MM.1S (cell line): ENCODE results near the gene RNASE8.
"Not testable (repeated sequence)": the region's sequence is repeated elsewhere in the genome, so short reads cannot be mapped to it uniquely, and the experiment has no call there.

Experiments used
- DNase-seq: peaks from one replicate; pipeline ENCODE4 v3.0.0-alpha.2; 2015
- H2AFZ ChIP-seq: fragments of 300-600 bp; sonication (generic); 2 replicates; pipeline ENCODE4 v1.6.0; 2016; ENCODE audit warnings: antibody characterized with exemption, low read length
- H3F3A ChIP-seq: fragments of 300-600 bp; sonication (generic); 2 replicates; pipeline ENCODE4 v1.6.1; 2016; ENCODE audit warnings: mild to moderate bottlenecking, antibody characterized with exemption, low read length, moderate library complexity, mixed read lengths; ENCODE audit not compliant: insufficient read depth
- H3K27ac ChIP-seq: fragments of 300-600 bp; sonication (generic); 2 replicates; pipeline ENCODE4 v1.5.1; 2016; ENCODE audit warnings: mild to moderate bottlenecking, low read length
- H3K27me3 ChIP-seq: fragments of 300-600 bp; sonication (generic); replicated peaks from 2 replicates; pipeline ENCODE4 v1.6.0; 2016; ENCODE audit warnings: low read length; ENCODE audit not compliant: insufficient read depth
- H3K36me3 ChIP-seq: fragments of 300-600 bp; sonication (generic); replicated peaks from 2 replicates; pipeline ENCODE4 v1.6.1; 2016; ENCODE audit warnings: mild to moderate bottlenecking, low read length, mixed read lengths; ENCODE audit not compliant: insufficient read depth
- H3K4me1 ChIP-seq: fragments of 300-600 bp; sonication (generic); 2 replicates; pipeline ENCODE4 v1.6.1; 2016; ENCODE audit warnings: low read length, mixed read lengths
- H3K4me2 ChIP-seq: fragments of 300-600 bp; sonication (generic); 2 replicates; pipeline ENCODE4 v1.6.0; 2016; ENCODE audit warnings: low read depth, low read length
- H3K4me3 ChIP-seq: fragments of 300-600 bp; sonication (generic); 2 replicates; pipeline ENCODE4 v1.5.1; 2016; ENCODE audit warnings: low read length, mixed read lengths
- H3K79me2 ChIP-seq: fragments of 300-600 bp; sonication (generic); 2 replicates; pipeline ENCODE4 v1.6.1; 2016; ENCODE audit warnings: mixed run types, low read length, mixed read lengths
- H3K9ac ChIP-seq: fragments of 300-600 bp; sonication (generic); 2 replicates; pipeline ENCODE4 v1.6.1; 2016; ENCODE audit warnings: low read length, mixed read lengths
- H3K9me2 ChIP-seq: fragments of 300-600 bp; sonication (generic); replicated peaks from 2 replicates; pipeline ENCODE4 v1.6.1; 2016; ENCODE audit warnings: mild to moderate bottlenecking, low read length, mixed read lengths; ENCODE audit not compliant: insufficient read depth
- H3K9me3 ChIP-seq: fragments of 300-600 bp; sonication (generic); replicated peaks from 2 replicates; pipeline ENCODE4 v1.6.1; 2016; ENCODE audit warnings: mild to moderate bottlenecking, low read length, mixed read lengths; ENCODE audit not compliant: insufficient read depth
- H4K20me1 ChIP-seq: fragments of 300-600 bp; sonication (generic); 2 replicates; pipeline ENCODE4 v1.6.1; 2016; ENCODE audit warnings: mild to moderate bottlenecking, low read length, moderate library complexity, mixed read lengths; ENCODE audit not compliant: insufficient read depth
- EZH2 ChIP-seq: fragments of 300-600 bp; sonication (generic); optimal IDR thresholded peaks from 2 replicates; pipeline ENCODE3; 2017; ENCODE audit warnings: low read depth, mild to moderate bottlenecking, antibody characterized with exemption, low read length, mixed read lengths
- EZH2phosphoT487 ChIP-seq: fragments of 300-600 bp; sonication (generic); IDR thresholded peaks from 2 replicates; pipeline ENCODE4 v1.6.1; 2018; ENCODE audit warnings: antibody characterized with exemption, low read length
- TF ChIP-seq, protein P1 (sequence below): fragments of 300-600 bp; sonication (generic); IDR thresholded peaks from 2 replicates; pipeline ENCODE4 v1.5.1; 2016; ENCODE audit warnings: antibody characterized with exemption, low read length, mixed read lengths

RNASE8 gene

DNA sequence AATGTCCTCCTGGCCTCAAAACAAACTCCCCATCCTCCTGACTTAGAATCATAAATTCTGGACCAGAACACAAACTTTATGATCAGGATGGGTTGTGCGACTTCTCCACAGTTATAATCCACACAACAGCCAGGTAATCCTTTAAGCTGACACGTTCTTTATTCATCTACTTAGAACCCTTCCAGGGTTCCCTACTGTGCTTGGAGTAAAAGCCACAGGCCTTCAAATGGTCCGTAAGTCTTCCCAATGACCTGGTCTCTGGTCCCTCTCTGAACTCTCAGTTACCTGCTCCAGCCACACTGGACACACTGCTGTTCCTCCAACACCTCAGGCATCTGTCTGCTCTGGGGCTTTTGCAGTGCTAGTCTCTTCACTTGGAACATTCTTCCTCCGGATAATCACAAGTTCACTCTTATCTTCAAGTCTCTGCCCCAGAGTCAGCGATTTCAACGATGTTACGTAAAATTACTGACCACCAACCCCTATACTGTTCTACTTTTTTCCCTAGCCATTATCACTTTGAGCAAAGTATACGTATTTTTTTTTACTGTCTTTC, 17.2 kb upstream of the RNASE8 start:
- TF ChIP-seq EZH2: no peak
- TF ChIP-seq, protein P1, sequence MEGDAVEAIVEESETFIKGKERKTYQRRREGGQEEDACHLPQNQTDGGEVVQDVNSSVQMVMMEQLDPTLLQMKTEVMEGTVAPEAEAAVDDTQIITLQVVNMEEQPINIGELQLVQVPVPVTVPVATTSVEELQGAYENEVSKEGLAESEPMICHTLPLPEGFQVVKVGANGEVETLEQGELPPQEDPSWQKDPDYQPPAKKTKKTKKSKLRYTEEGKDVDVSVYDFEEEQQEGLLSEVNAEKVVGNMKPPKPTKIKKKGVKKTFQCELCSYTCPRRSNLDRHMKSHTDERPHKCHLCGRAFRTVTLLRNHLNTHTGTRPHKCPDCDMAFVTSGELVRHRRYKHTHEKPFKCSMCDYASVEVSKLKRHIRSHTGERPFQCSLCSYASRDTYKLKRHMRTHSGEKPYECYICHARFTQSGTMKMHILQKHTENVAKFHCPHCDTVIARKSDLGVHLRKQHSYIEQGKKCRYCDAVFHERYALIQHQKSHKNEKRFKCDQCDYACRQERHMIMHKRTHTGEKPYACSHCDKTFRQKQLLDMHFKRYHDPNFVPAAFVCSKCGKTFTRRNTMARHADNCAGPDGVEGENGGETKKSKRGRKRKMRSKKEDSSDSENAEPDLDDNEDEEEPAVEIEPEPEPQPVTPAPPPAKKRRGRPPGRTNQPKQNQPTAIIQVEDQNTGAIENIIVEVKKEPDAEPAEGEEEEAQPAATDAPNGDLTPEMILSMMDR: no peak
- no peak for TF ChIP-seq EZH2phosphoT487
- H2AFZ ChIP-seq: no peak overlapping the region
- H3K4me1 ChIP-seq: no peaks in the 10 kb centered on the region
- H3F3A ChIP-seq: no peaks in the 10 kb centered on the region
- H3K9ac ChIP-seq: no peak overlapping the region
- H4K20me1 ChIP-seq: no peaks in the 10 kb centered on the region
- no peaks in the 10 kb centered on the region for H3K27me3 ChIP-seq
- no peaks in the 10 kb centered on the region for H3K36me3 ChIP-seq
- no peaks in the 10 kb centered on the region for H3K79me2 ChIP-seq
- H3K9me3 ChIP-seq: no peaks in the 10 kb centered on the region
- no peak overlapping the region for H3K27ac ChIP-seq
- no peaks in the 10 kb centered on the region for H3K9me2 ChIP-seq
- no peak overlapping the region for H3K4me3 ChIP-seq
- DNase-seq: no peak
- no peak overlapping the region for H3K4me2 ChIP-seq

DNA sequence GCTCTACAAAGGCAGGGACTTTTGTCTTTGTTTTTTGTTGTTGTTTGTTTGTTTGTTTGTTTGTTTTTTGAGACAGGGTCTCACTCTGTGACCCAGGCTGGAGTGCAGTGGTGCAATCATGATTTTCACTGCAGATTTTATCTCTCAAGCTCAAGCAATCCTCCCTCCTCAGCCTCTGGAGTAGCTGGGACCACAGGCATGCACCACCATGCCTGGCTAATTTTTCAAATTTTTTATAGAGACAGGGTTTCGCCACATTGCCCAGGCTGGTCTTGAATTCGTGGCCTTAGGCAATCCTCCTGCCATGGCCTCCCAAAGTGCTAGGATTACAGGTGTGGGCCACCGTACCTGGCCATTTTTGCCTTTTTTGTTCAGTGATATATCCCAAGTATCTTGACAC, 16.7 kb upstream of the RNASE8 start:
- not testable (repeated sequence) for H3K27ac ChIP-seq, H3K4me3 ChIP-seq, H3K27me3 ChIP-seq, H3F3A ChIP-seq, H3K9me3 ChIP-seq, H3K9ac ChIP-seq, H2AFZ ChIP-seq, H3K79me2 ChIP-seq, H3K36me3 ChIP-seq, H4K20me1 ChIP-seq, H3K4me1 ChIP-seq, DNase-seq, H3K9me2 ChIP-seq, H3K4me2 ChIP-seq

DNA sequence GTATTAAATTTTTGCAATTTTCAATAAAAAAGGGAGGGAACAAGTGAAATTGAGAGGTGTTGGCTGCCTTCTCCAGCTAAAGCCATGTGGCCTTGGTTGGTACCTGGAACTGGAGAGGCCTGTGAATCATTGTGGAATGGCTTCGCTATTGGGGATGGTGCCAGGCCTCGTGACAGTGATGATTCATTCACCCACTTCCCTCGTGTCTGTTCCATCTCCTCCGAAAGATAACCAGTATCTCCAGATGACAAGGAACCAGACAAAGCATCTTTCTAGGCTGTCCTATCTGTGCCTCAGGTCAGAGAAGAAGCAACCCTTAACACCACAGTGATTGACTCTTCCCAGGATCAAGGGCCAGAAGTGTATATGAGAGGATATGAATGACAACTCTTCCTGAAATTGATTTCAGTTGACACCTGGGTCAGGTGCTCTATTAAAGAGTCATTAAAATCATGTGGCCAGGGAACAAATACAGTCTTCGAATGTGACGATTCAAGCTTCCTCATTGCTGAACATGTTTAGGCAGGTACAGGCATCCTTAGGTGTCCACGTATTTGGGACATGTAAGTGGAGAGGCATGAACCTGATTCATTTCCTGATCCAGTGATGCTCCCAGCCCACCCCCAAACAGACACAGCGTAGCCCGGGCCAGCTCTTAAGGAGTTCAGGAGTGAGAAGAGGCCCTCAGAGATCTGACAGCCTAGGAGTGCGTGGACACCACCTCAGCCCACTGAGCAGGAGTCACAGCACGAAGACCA, 15.8 kb upstream of the RNASE8 start, which contains the start of gene RNASE7:
RNASE7 (plus strand) TSS at position 687 of the 758 bp plus-strand sequence. CDS start 631 bp downstream, outside the sequence.
- Histone ChIP-seq H3K4me1 (no peaks in the 10 kb centered on the region), H3K79me2 (no peaks in the 10 kb centered on the region), H3K9me3 (no peaks in the 10 kb centered on the region), H3K9me2 (no peaks in the 10 kb centered on the region), H4K20me1 (no peaks in the 10 kb centered on the region), H3K4me2 (no peak within 1 kb of the TSS), H3F3A (no peaks in the 10 kb centered on the region), H3K27me3 (no peaks in the 10 kb centered on the region), H3K9ac (no peak within 1 kb of the TSS), H2AFZ (no peak within 1 kb of the TSS), H3K4me3 (no peak within 1 kb of the TSS), H3K27ac (no peak within 1 kb of the TSS), H3K36me3 (no peaks in the 10 kb centered on the region)
- TF ChIP-seq, protein P1: no peak
- no peak for TF ChIP-seq EZH2
- TF ChIP-seq EZH2phosphoT487: no peak
- DNase-seq: no peak

DNA sequence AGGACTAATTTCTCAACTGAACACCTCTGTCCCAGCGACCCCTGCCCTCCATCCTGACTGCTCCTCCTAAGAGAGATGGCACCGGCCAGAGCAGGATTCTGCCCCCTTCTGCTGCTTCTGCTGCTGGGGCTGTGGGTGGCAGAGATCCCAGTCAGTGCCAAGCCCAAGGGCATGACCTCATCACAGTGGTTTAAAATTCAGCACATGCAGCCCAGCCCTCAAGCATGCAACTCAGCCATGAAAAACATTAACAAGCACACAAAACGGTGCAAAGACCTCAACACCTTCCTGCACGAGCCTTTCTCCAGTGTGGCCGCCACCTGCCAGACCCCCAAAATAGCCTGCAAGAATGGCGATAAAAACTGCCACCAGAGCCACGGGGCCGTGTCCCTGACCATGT, 14.7 kb upstream of the RNASE8 start:
- Histone ChIP-seq H3K27me3 (no peaks in the 10 kb centered on the region), H3K4me1 (no peaks in the 10 kb centered on the region), H3K9me3 (no peaks in the 10 kb centered on the region), H3K9ac (no peak overlapping the region), H3K9me2 (no peaks in the 10 kb centered on the region), H2AFZ (no peak overlapping the region), H3K79me2 (no peaks in the 10 kb centered on the region), H3K4me2 (no peak overlapping the region), H3K27ac (no peak overlapping the region), H3K4me3 (no peak overlapping the region), H3F3A (no peaks in the 10 kb centered on the region), H4K20me1 (no peaks in the 10 kb centered on the region), H3K36me3 (no peaks in the 10 kb centered on the region)
- TF ChIP-seq EZH2phosphoT487 (no peak), EZH2 (no peak)
- TF ChIP-seq, protein P1: no peak
- no peak for DNase-seq
